A549 (cell line): ENCODE results near the gene CACNA1C. TPM values are rescaled to one million over a fixed set of nuclear protein-coding genes. Genes with fewer than 3 reads are reported as not detected.

ENCODE experiments used
- ATAC-seq, 2 experiments: fragments of 200-7000 bp in 1 of 2; fragments of >200 bp in 1 of 2; cut with Nextera tagmentation in 1 of 2; cut with Tn5 transposase in 1 of 2; 3 replicates each; pipeline versions ENCODE4 v1.8.0 to v1.9.1; 2018 to 2020; ENCODE audit warnings: mild to moderate bottlenecking in 1 of 2, moderate library complexity in 1 of 2
- CTCF ChIA-PET: fragments of 300-600 bp; sonication (Branson Sonifier 250); formaldehyde crosslinking; extraction: SDS; loops from one replicate; lab custom pipeline; 2021; ENCODE audit warnings: antibody characterized with exemption, inconsistent platforms; lab: Yijun Ruan, JAX
- POLR2A ChIA-PET: fragments of 350-600 bp; formaldehyde crosslinking; extraction: SDS; loops from one replicate; lab custom pipeline; 2021; ENCODE audit warnings: antibody characterized with exemption, inconsistent platforms; lab: Yijun Ruan, JAX
- DNase-seq, 2 experiments: peaks; one replicate each; pipeline versions ENCODE4 v3.0.0 to v3.0.0-alpha.2; 2011 to 2016; ENCODE audit warnings: low read depth in 1 of 2, low spot score in 1 of 2
- FAIRE-seq: peaks from 2 replicates; lab custom pipeline; 2011; peaks lifted over from hg19 to GRCh38; lab: Jason Lieb, UNC
- H3K27ac ChIP-seq, 2 experiments: fragments of >200 bp; sonication (Bioruptor Twin); formaldehyde crosslinking; 3 replicates each; pipeline ENCODE4 v1.5.1; 2016 to 2017
- H3K4me1 ChIP-seq: fragments of >200 bp; sonication (Bioruptor Twin); formaldehyde crosslinking; 3 replicates; pipeline ENCODE4 v1.6.1; 2016
- H3K4me2 ChIP-seq: fragments of >200 bp; sonication (Bioruptor Twin); formaldehyde crosslinking; 3 replicates; pipeline ENCODE4 v1.6.1; 2016
- H3K4me3 ChIP-seq: fragments of >200 bp; sonication (Bioruptor Twin); formaldehyde crosslinking; 3 replicates; pipeline ENCODE4 v1.5.1; 2016
- H3K9me3 ChIP-seq: fragments of >200 bp; sonication (Bioruptor Twin); formaldehyde crosslinking; 3 replicates; pipeline ENCODE4 v1.6.1; 2016
- ATOH8 ChIP-seq: fragments of 250-450 bp; sonication (Bioruptor Pico); IDR thresholded peaks from 2 replicates; pipeline ENCODE4 v1.5.0; 2020; ENCODE audit warnings: low read depth, mild to moderate bottlenecking, moderate library complexity
- BHLHE40 ChIP-seq: IDR thresholded peaks from 2 replicates; pipeline ENCODE4 v1.6.1; 2012; ENCODE audit warnings: low read depth, low read length, inconsistent platforms
- CBX2 ChIP-seq: fragments of 200-600 bp; sonication (generic); IDR thresholded peaks from 2 replicates; pipeline ENCODE4 v1.6.1; 2016; ENCODE audit warnings: low read depth, mild to moderate bottlenecking, borderline replicate concordance
- CBX8 ChIP-seq: fragments of 200-600 bp; sonication (generic); IDR thresholded peaks from 2 replicates; pipeline ENCODE4 v1.6.1; 2016
- EHF ChIP-seq: fragments of 250-450 bp; sonication (Bioruptor Pico); IDR thresholded peaks from 2 replicates; pipeline ENCODE4 v1.5.0; 2020; ENCODE audit warnings: mild to moderate bottlenecking
- ELK1 ChIP-seq: fragments of 150-350 bp; IDR thresholded peaks from 2 replicates; pipeline ENCODE4 v1.6.1; 2014; ENCODE audit warnings: low read depth, mild to moderate bottlenecking, low read length
- FOSL2 ChIP-seq, 2 experiments: fragments of 450-650 bp in 1 of 2; fragments of >200 bp in 1 of 2; sonication (Bioruptor Twin) in 1 of 2; formaldehyde crosslinking; IDR thresholded peaks; 2 replicates each; pipeline versions ENCODE4 v1.5.0 to v1.6.1; 2016 to 2020; ENCODE audit warnings: mild to moderate bottlenecking in 1 of 2, moderate library complexity in 1 of 2
- GATA3 ChIP-seq: IDR thresholded peaks from 2 replicates; pipeline ENCODE4 v1.6.1; 2012; ENCODE audit warnings: borderline replicate concordance
- HEYL ChIP-seq: fragments of 250-450 bp; sonication (Bioruptor Pico); IDR thresholded peaks from 2 replicates; pipeline ENCODE4 v1.8.0; 2021; ENCODE audit warnings: mild to moderate bottlenecking, moderate library complexity
- HMGXB4 ChIP-seq: fragments of 250-450 bp; sonication (Bioruptor Pico); IDR thresholded peaks from 2 replicates; pipeline ENCODE4 v1.5.0; 2021; ENCODE audit warnings: mild to moderate bottlenecking, moderate library complexity, borderline replicate concordance
- HOXB13 ChIP-seq: fragments of 250-450 bp; sonication (Bioruptor Pico); IDR thresholded peaks from 2 replicates; pipeline ENCODE4 v1.5.0; 2020; ENCODE audit warnings: low read depth, mild to moderate bottlenecking, moderate library complexity
- HOXB5 ChIP-seq: fragments of 250-450 bp; sonication (Bioruptor Pico); IDR thresholded peaks from 2 replicates; pipeline ENCODE4 v1.5.0; 2020; ENCODE audit warnings: mild to moderate bottlenecking, moderate library complexity
- JUNB ChIP-seq: fragments of >200 bp; sonication (Bioruptor Twin); formaldehyde crosslinking; IDR thresholded peaks from 2 replicates; pipeline ENCODE4 v1.6.1; 2016
- KDM5A ChIP-seq: fragments of 200-600 bp; sonication (generic); IDR thresholded peaks from 2 replicates; pipeline ENCODE4 v1.6.1; 2016; ENCODE audit warnings: antibody characterized with exemption, mild to moderate bottlenecking
- MAFK ChIP-seq: fragments of 450-650 bp; IDR thresholded peaks from 2 replicates; pipeline ENCODE4 v1.6.1; 2014; ENCODE audit not compliant: partially characterized antibody
- MAZ ChIP-seq: fragments of 150-350 bp; IDR thresholded peaks from 2 replicates; pipeline ENCODE4 v1.6.1; 2014; ENCODE audit warnings: antibody characterized with exemption, low read depth, low read length, borderline replicate concordance
- NFE2L2 ChIP-seq: fragments of 150-350 bp; conservative IDR thresholded peaks from 2 replicates; pipeline ENCODE4 v1.6.1; 2014; ENCODE audit warnings: low read length
- NPAS2 ChIP-seq: fragments of 250-450 bp; sonication (Bioruptor Pico); IDR thresholded peaks from 2 replicates; pipeline ENCODE4 v1.8.0; 2022; ENCODE audit warnings: mild to moderate bottlenecking, moderate library complexity, borderline replicate concordance
- NR3C1 ChIP-seq: fragments of >200 bp; sonication (Bioruptor Twin); formaldehyde crosslinking; IDR thresholded peaks from 3 replicates; pipeline ENCODE4 v1.6.1; 2017
- PBX3 ChIP-seq: IDR thresholded peaks from 2 replicates; pipeline ENCODE4 v1.6.1; 2012
- PHF8 ChIP-seq: fragments of 200-600 bp; sonication (generic); IDR thresholded peaks from 2 replicates; pipeline ENCODE4 v1.6.1; 2016; ENCODE audit warnings: low read depth, mild to moderate bottlenecking, antibody characterized with exemption, moderate library complexity, borderline replicate concordance
- POLR2A ChIP-seq: IDR thresholded peaks from 2 replicates; pipeline ENCODE4 v1.6.1; 2012; ENCODE audit warnings: mild to moderate bottlenecking, low read length
- RAD21 ChIP-seq, 2 experiments: fragments of >200 bp in 1 of 2; sonication (Bioruptor Twin) in 1 of 2; formaldehyde crosslinking in 1 of 2; IDR thresholded peaks in 1 of 2; conservative IDR thresholded peaks in 1 of 2; 2 replicates in 1 of 2; 3 replicates in 1 of 2; pipeline ENCODE4 v1.6.1; 2012 to 2018; ENCODE audit warnings: inconsistent platforms in 1 of 2
- RARB ChIP-seq: fragments of 250-450 bp; sonication (Bioruptor Pico); IDR thresholded peaks from 2 replicates; pipeline ENCODE4 v1.8.0; 2021; ENCODE audit warnings: mild to moderate bottlenecking, moderate library complexity
- RCOR1 ChIP-seq: fragments of 150-350 bp; IDR thresholded peaks from 2 replicates; pipeline ENCODE4 v1.6.1; 2014; ENCODE audit warnings: antibody characterized with exemption, low read length, low read depth
- REST ChIP-seq: fragments of 200-600 bp; sonication (generic); IDR thresholded peaks from 2 replicates; pipeline ENCODE4 v1.6.1; 2016; ENCODE audit warnings: antibody characterized with exemption, mild to moderate bottlenecking, moderate library complexity
- TFCP2L1 ChIP-seq: fragments of 250-450 bp; sonication (Bioruptor Pico); IDR thresholded peaks from 2 replicates; pipeline ENCODE4 v1.5.0; 2021; ENCODE audit warnings: mild to moderate bottlenecking
- USF2 ChIP-seq: fragments of 450-650 bp; IDR thresholded peaks from 2 replicates; pipeline ENCODE4 v1.6.1; 2014; ENCODE audit warnings: antibody characterized with exemption
- ZNF302 ChIP-seq: fragments of 250-450 bp; sonication (Bioruptor Pico); IDR thresholded peaks from 2 replicates; pipeline ENCODE4 v1.9.0; 2021; ENCODE audit warnings: inconsistent platforms, mild to moderate bottlenecking, moderate library complexity
- ZSCAN20 ChIP-seq: fragments of 250-450 bp; sonication (Bioruptor Pico); IDR thresholded peaks from 2 replicates; pipeline ENCODE4 v1.8.0; 2022; ENCODE audit warnings: mild to moderate bottlenecking, moderate library complexity
- WGBS: methylation state at CpG from one replicate; pipeline ENCODE4 v1.1.6; 2017; ENCODE audit errors: missing lambda C conversion rate; 5-methylcytosine and 5-hydroxymethylcytosine counted together
- polyA plus RNA-seq, 4 experiments: library from polyadenylated mRNA; depleted of rRNA in 3 of 4; stranded (reverse); fragments of >200 nt; fragmentation: RNase III in 1 of 4; extraction: RNeasy Plus Mini Kit Qiagen cat#74134 plus additional on column Dnase treatment in 1 of 4; gene quantifications; 2 replicates in 3 of 4; 3 replicates in 1 of 4; pipeline ENCODE4 v1.2.3, GENCODE V29; 2011 to 2017

The CACNA1C gene
- polyA plus RNA-seq, 2 of the 4 experiments (the other 2 are of a cell fraction), result not detected

GRCh38 chr12:2239381-2239871, 186.6 kb downstream of the CACNA1C start:
- Histone ChIP-seq H3K4me1 (no peaks in the 10 kb centered on the region), H3K27ac (no peak overlapping the region), H3K4me3 (no peak overlapping the region), H3K9me3 (no peaks in the 10 kb centered on the region), H3K4me2 (no peak overlapping the region)
- WGBS, result 24% methylated on average over 17 of the region's 17 CpGs
- CTCF ChIA-PET, result no interaction called here
- no peak for TF ChIP-seq HEYL (CRISPR knock-in tag)
- no peak for TF ChIP-seq KDM5A
- no peak for TF ChIP-seq CBX2
- no peak for TF ChIP-seq RAD21 (conservative IDR thresholded peaks at IDR 0.05 in 1 of 2, IDR thresholded peaks at IDR 0.05 in 1 of 2)
- no peak for TF ChIP-seq RARB
- no peak for TF ChIP-seq NPAS2
- TF ChIP-seq CBX8, result no peak
- TF ChIP-seq FOSL2 (IDR thresholded peaks at IDR 0.05), result no peak
- no peak for TF ChIP-seq FOSL2 (CRISPR knock-in tag; IDR thresholded peaks at IDR 0.05)
- TF ChIP-seq HOXB13 (CRISPR knock-in tag), result no peak
- TF ChIP-seq JUNB, result no peak
- no peak for TF ChIP-seq POLR2A
- TF ChIP-seq HOXB5 (CRISPR knock-in tag), result no peak
- TF ChIP-seq ELK1, result no peak
- TF ChIP-seq NR3C1, result no peak
- TF ChIP-seq EHF, result no peak
- no peak for TF ChIP-seq TFCP2L1 (CRISPR knock-in tag)
- no peak for TF ChIP-seq PBX3
- no peak for TF ChIP-seq PHF8
- TF ChIP-seq NFE2L2, result no peak
- POLR2A ChIA-PET, result no interaction called here
- FAIRE-seq (no peak), ATAC-seq (no peak), DNase-seq (no peak)

GRCh38 chr12:2240390-2240789, 187.6 kb downstream of the CACNA1C start:
- Histone ChIP-seq H3K4me3 (no peak overlapping the region), H3K4me1 (no peaks in the 10 kb centered on the region), H3K4me2 (no peak overlapping the region), H3K9me3 (no peaks in the 10 kb centered on the region), H3K27ac (no peak overlapping the region)
- ATAC-seq (no peak), FAIRE-seq (no peak), DNase-seq (no peak)
- no peak for TF ChIP-seq ATOH8 (CRISPR knock-in tag)
- TF ChIP-seq TFCP2L1 (CRISPR knock-in tag), result no peak
- no peak for TF ChIP-seq RCOR1
- no peak for TF ChIP-seq JUNB
- TF ChIP-seq ZSCAN20 (CRISPR knock-in tag), result no peak
- TF ChIP-seq HOXB13 (CRISPR knock-in tag), result no peak
- TF ChIP-seq CBX8, result no peak
- TF ChIP-seq MAFK, result no peak
- TF ChIP-seq MAZ, result no peak
- TF ChIP-seq HMGXB4, result no peak
- no peak for TF ChIP-seq GATA3
- TF ChIP-seq USF2, result no peak
- TF ChIP-seq ZNF302, result no peak
- TF ChIP-seq BHLHE40, result no peak
- no peak for TF ChIP-seq HEYL (CRISPR knock-in tag)
- no peak for TF ChIP-seq PHF8
- TF ChIP-seq REST, result no peak
- WGBS, result 52% methylated on average over 6 of the region's 6 CpGs
- ChIA-PET POLR2A (no interaction called here), CTCF (interaction anchor here (1.4 kb wide), 1 partner anchor 10 kb away, joined by 3 read pairs; no protein-coding TSS in a partner anchor)
